GM23248 (cell line): ENCODE results near the gene PDE8B.

Experiments
- EZH2 ChIP-seq: fragments of 200-600 bp; sonication (generic); IDR thresholded peaks from 2 replicates; pipeline ENCODE4 v1.6.1; 2018; ENCODE audit warnings: antibody characterized with exemption, mild to moderate bottlenecking; ENCODE audit not compliant: insufficient read depth, poor library complexity, severe bottlenecking
- EZH2phosphoT487 ChIP-seq: fragments of 200-600 bp; sonication (generic); IDR thresholded peaks from 2 replicates; pipeline ENCODE4 v1.6.1; 2018; ENCODE audit warnings: antibody characterized with exemption, moderate library complexity, mild to moderate bottlenecking, low read depth; ENCODE audit not compliant: insufficient read depth

GRCh38 chr5:77255617-77256016, 45.1 kb downstream of the PDE8B start:
- TF ChIP-seq EZH2phosphoT487 (no peak), EZH2 (no peak)
